MM.1S (cell line): ENCODE data around the gene ATOH8.

Source experiments
- DNase-seq: peaks from one replicate; pipeline ENCODE4 v3.0.0-alpha.2; 2015
- H2AFZ ChIP-seq: fragments of 300-600 bp; sonication (generic); 2 replicates; pipeline ENCODE4 v1.6.0; 2016; ENCODE audit warnings: antibody characterized with exemption, low read length
- H3F3A ChIP-seq: fragments of 300-600 bp; sonication (generic); 2 replicates; pipeline ENCODE4 v1.6.1; 2016; ENCODE audit warnings: mild to moderate bottlenecking, antibody characterized with exemption, low read length, moderate library complexity, mixed read lengths; ENCODE audit not compliant: insufficient read depth
- H3K27ac ChIP-seq: fragments of 300-600 bp; sonication (generic); 2 replicates; pipeline ENCODE4 v1.5.1; 2016; ENCODE audit warnings: mild to moderate bottlenecking, low read length
- H3K27me3 ChIP-seq: fragments of 300-600 bp; sonication (generic); replicated peaks from 2 replicates; pipeline ENCODE4 v1.6.0; 2016; ENCODE audit warnings: low read length; ENCODE audit not compliant: insufficient read depth
- H3K36me3 ChIP-seq: fragments of 300-600 bp; sonication (generic); replicated peaks from 2 replicates; pipeline ENCODE4 v1.6.1; 2016; ENCODE audit warnings: mild to moderate bottlenecking, low read length, mixed read lengths; ENCODE audit not compliant: insufficient read depth
- H3K4me1 ChIP-seq: fragments of 300-600 bp; sonication (generic); 2 replicates; pipeline ENCODE4 v1.6.1; 2016; ENCODE audit warnings: low read length, mixed read lengths
- H3K4me2 ChIP-seq: fragments of 300-600 bp; sonication (generic); 2 replicates; pipeline ENCODE4 v1.6.0; 2016; ENCODE audit warnings: low read depth, low read length
- H3K4me3 ChIP-seq: fragments of 300-600 bp; sonication (generic); 2 replicates; pipeline ENCODE4 v1.5.1; 2016; ENCODE audit warnings: low read length, mixed read lengths
- H3K79me2 ChIP-seq: fragments of 300-600 bp; sonication (generic); 2 replicates; pipeline ENCODE4 v1.6.1; 2016; ENCODE audit warnings: mixed run types, low read length, mixed read lengths
- H3K9ac ChIP-seq: fragments of 300-600 bp; sonication (generic); 2 replicates; pipeline ENCODE4 v1.6.1; 2016; ENCODE audit warnings: low read length, mixed read lengths
- H3K9me2 ChIP-seq: fragments of 300-600 bp; sonication (generic); replicated peaks from 2 replicates; pipeline ENCODE4 v1.6.1; 2016; ENCODE audit warnings: mild to moderate bottlenecking, low read length, mixed read lengths; ENCODE audit not compliant: insufficient read depth
- H3K9me3 ChIP-seq: fragments of 300-600 bp; sonication (generic); replicated peaks from 2 replicates; pipeline ENCODE4 v1.6.1; 2016; ENCODE audit warnings: mild to moderate bottlenecking, low read length, mixed read lengths; ENCODE audit not compliant: insufficient read depth
- H4K20me1 ChIP-seq: fragments of 300-600 bp; sonication (generic); 2 replicates; pipeline ENCODE4 v1.6.1; 2016; ENCODE audit warnings: mild to moderate bottlenecking, low read length, moderate library complexity, mixed read lengths; ENCODE audit not compliant: insufficient read depth
- EZH2 ChIP-seq: fragments of 300-600 bp; sonication (generic); optimal IDR thresholded peaks from 2 replicates; pipeline ENCODE3; 2017; ENCODE audit warnings: low read depth, mild to moderate bottlenecking, antibody characterized with exemption, low read length, mixed read lengths
- EZH2phosphoT487 ChIP-seq: fragments of 300-600 bp; sonication (generic); IDR thresholded peaks from 2 replicates; pipeline ENCODE4 v1.6.1; 2018; ENCODE audit warnings: antibody characterized with exemption, low read length
- TF ChIP-seq, protein P1 (sequence below): fragments of 300-600 bp; sonication (generic); IDR thresholded peaks from 2 replicates; pipeline ENCODE4 v1.5.1; 2016; ENCODE audit warnings: antibody characterized with exemption, low read length, mixed read lengths

The ATOH8 gene

DNA sequence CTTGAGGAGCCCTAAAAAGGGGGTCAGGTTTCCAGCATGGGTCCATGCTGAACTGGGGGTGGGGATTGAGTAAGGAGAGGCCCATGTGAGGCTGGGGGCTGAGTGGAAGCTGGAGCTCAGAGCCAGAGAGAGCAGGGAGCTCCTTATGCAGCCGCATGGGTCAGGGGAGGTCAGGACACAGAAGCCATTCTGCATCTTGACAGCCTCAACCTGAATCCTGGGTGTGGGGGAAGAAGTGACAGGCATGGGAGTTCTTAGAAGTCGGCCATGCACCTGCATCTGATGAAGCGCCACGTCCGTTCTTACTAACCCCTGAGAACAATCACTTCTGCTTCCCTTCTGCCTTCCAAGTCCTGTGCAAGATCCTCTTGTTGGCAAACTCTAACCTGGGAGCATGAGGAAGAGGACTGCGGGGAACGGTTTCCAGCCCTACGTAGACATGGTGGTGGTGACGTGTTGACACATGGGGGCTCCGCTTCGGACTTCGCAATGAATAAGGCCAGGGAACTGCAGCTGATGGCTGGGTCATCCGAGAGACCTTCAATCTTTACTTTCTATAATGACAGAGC is 37.4 kb upstream of the ATOH8 start:
- TF ChIP-seq EZH2phosphoT487 (no peak), EZH2 (no peak)
- TF ChIP-seq, protein P1, sequence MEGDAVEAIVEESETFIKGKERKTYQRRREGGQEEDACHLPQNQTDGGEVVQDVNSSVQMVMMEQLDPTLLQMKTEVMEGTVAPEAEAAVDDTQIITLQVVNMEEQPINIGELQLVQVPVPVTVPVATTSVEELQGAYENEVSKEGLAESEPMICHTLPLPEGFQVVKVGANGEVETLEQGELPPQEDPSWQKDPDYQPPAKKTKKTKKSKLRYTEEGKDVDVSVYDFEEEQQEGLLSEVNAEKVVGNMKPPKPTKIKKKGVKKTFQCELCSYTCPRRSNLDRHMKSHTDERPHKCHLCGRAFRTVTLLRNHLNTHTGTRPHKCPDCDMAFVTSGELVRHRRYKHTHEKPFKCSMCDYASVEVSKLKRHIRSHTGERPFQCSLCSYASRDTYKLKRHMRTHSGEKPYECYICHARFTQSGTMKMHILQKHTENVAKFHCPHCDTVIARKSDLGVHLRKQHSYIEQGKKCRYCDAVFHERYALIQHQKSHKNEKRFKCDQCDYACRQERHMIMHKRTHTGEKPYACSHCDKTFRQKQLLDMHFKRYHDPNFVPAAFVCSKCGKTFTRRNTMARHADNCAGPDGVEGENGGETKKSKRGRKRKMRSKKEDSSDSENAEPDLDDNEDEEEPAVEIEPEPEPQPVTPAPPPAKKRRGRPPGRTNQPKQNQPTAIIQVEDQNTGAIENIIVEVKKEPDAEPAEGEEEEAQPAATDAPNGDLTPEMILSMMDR = no peak
- Histone ChIP-seq H3K9me2 (no peaks in the 10 kb centered on the region), H3K36me3 (no peaks in the 10 kb centered on the region)

DNA sequence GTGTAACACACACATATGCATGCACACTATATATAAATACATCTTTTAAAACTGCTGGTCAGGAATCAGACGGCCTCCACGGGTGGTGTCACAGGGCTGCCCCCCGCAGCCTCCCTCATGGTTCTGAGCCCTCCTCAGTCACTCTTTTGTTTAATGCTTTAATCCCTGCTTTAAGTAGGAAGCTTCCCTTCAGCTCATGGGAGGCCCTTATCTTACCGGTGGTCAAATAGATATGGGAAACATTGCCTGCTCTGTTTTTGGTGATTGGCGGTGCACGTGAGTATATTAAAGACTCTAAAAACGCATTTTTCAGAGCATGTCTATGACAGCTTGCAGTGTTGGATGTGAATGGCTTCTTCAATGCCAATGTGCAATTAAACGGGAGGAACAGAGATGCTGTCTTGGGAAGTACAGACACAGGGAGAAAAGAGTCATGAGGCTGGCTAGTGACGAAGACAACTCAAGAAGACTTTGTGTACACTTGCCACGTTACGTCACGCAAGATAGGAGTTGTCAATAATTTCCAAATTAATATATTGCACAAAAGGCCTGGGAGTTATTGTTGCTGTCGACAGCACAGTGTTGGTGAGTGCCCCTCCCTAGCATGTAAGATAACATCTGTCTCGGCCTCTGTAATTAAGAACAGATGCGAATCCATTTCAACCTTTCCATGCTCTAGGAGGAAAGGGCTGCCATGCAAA is 36.3 kb upstream of the ATOH8 start:
- Histone ChIP-seq H3K27ac (no peak overlapping the region), H3K9me3 (no peaks in the 10 kb centered on the region), H3K9ac (no peak overlapping the region), H3K4me2 (no peak overlapping the region), H3K4me1 (no peaks in the 10 kb centered on the region), H3F3A (no peaks in the 10 kb centered on the region), H2AFZ (no peak overlapping the region), H3K79me2 (no peaks in the 10 kb centered on the region), H3K27me3 (no peaks in the 10 kb centered on the region), H3K9me2 (no peaks in the 10 kb centered on the region), H3K36me3 (no peaks in the 10 kb centered on the region), H3K4me3 (no peak overlapping the region), H4K20me1 (no peaks in the 10 kb centered on the region)
- DNase-seq = no peak
- TF ChIP-seq, protein P1 = no peak
- TF ChIP-seq EZH2phosphoT487 (no peak), EZH2 (no peak)

More for the DNA sequence above, 37.4 kb upstream of the ATOH8 start:
- Histone ChIP-seq H3K27ac (no peak overlapping the region), H3K27me3 (no peaks in the 10 kb centered on the region), H2AFZ (no peak overlapping the region), H4K20me1 (no peaks in the 10 kb centered on the region), H3F3A (no peaks in the 10 kb centered on the region), H3K4me1 (no peaks in the 10 kb centered on the region), H3K79me2 (no peaks in the 10 kb centered on the region), H3K4me3 (no peak overlapping the region), H3K9me3 (no peaks in the 10 kb centered on the region), H3K9ac (no peak overlapping the region), H3K4me2 (no peak overlapping the region)
- no peak for DNase-seq

DNA sequence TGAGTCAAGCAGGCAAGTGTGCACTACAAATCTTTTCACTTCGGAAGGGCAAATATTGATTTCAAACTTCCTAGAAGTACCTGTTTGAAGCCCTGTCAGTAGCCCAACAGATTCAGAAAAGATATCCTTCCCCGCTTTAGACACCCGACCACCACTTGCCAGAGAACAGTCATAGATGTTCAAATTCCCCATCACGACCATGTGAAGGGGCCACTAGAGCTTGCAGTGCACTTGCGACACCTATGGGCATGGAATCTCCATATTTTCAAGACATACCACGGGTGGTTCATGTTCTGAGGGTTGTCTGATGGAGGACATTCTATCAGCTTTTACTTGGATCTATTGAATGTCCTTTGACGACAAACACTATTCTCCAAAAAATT is 35.8 kb upstream of the ATOH8 start:
- DNase-seq = no peak
- Histone ChIP-seq H3K27ac (no peak overlapping the region), H3K9me2 (no peaks in the 10 kb centered on the region), H4K20me1 (no peaks in the 10 kb centered on the region), H3K9me3 (no peaks in the 10 kb centered on the region), H3K36me3 (no peaks in the 10 kb centered on the region), H3K27me3 (no peaks in the 10 kb centered on the region), H3F3A (no peaks in the 10 kb centered on the region), H3K79me2 (no peaks in the 10 kb centered on the region), H3K4me3 (no peak overlapping the region), H3K4me2 (no peak overlapping the region), H2AFZ (no peak overlapping the region), H3K4me1 (no peaks in the 10 kb centered on the region), H3K9ac (no peak overlapping the region)
- no peak for TF ChIP-seq EZH2phosphoT487
- TF ChIP-seq, protein P1 = peak; percentile 29
